Muscle of leg (tissue), 11 donors: ENCODE data around the gene NFYA. TPM values are rescaled to one million over a fixed set of nuclear protein-coding genes. Genes with fewer than 3 reads are reported as not detected.

Source experiments
- DNase-seq: peaks from one replicate; pipeline ENCODE4 v3.0.0; 2013
- H3K27ac ChIP-seq: one replicate; pipeline ENCODE4 v1.5.1; 2013; ENCODE audit warnings: mild to moderate bottlenecking, low read length, control low read depth
- H3K27me3 ChIP-seq: one replicate; pipeline ENCODE4 v1.6.1; 2013; ENCODE audit warnings: low read length; ENCODE audit not compliant: control insufficient read depth, insufficient read depth
- H3K36me3 ChIP-seq: one replicate; pipeline ENCODE4 v1.6.1; 2013; ENCODE audit warnings: low read length; ENCODE audit not compliant: control insufficient read depth, insufficient read depth
- H3K4me1 ChIP-seq: one replicate; pipeline ENCODE4 v1.6.1; 2013; ENCODE audit warnings: low read length; ENCODE audit not compliant: control insufficient read depth, insufficient read depth
- H3K4me3 ChIP-seq: one replicate; pipeline ENCODE4 v1.5.1; 2013; ENCODE audit warnings: low read length, control low read depth
- H3K9me3 ChIP-seq: replicated peaks from 2 replicates; pipeline ENCODE4 v1.6.1; 2013; ENCODE audit warnings: low read depth, low read length; ENCODE audit not compliant: control insufficient read depth
- WGBS: methylation state at CpG from one replicate; pipeline ENCODE4 v1.1.5; 2013; ENCODE audit warnings: missing lambda C conversion rate; ENCODE audit not compliant: insufficient coverage; 5-methylcytosine and 5-hydroxymethylcytosine counted together
- polyA plus RNA-seq, 8 donors: library from polyadenylated mRNA; unstranded; fragments of 120-200 nt; gene quantifications; one replicate each; pipeline versions ENCODE4 v1.2.1 to v1.2.3, GENCODE V29; 2013; ENCODE audit warnings: inconsistent platforms in 1 of 8, low replicate concordance in 1 of 8; ENCODE audit not compliant: insufficient read length in 8 of 8, insufficient read depth in 1 of 8
- total RNA-seq: library from RNA; stranded (reverse); fragments of 120-200 nt; gene quantifications from one replicate; pipeline ENCODE4 v1.2.4, GENCODE V29; 2013

The NFYA gene
- total and polyA plus RNA-seq, 9 donors = 14.4 to 35.2 (median 27.2) TPM

DNA sequence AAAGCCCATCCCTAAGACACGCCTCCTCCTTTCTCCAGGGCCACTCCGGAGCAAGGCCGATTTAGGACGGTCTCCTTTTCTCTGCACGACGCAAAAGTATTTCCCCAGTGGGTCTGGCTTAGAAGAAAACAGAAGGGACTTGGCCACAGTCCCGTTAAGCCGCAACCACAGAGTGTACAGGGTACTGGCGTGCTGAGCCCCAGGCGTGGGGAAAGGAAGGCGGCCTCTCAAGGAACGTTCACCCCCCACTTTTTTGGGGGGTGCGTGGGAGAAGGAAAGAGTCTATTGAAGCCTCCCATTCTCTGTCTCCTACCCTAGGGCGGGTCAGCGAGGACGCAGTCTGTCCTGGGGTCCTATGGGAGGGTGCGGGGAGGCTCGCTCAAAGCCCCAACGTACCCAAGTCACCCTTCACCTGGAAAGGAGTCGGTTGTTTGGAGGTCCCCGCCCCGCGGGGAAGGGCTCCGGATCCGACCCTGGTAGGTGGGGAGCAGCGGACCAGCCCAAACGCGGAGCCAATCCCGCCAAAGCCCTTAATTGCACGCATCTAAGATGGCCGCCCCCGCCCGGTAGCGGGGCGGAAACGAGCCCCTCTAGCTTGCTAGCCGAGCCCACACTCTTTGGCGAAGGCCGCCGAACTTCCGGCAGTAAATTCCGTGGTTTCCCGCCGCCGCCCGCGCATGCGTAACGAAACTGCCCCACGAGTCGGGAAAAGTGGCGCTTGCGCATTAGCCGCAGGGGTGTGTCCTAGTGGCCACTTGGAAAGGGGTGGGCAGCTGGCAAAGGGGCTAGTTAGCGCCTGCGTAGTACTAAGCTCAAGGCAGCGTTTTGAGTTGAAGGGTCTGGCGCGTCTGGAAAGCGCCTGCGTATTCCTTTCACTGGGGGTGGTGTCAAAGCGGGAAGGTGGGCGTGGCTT, 595 bp upstream of the NFYA start, which contains the start of gene OARD1:
Gene OARD1, minus strand, starts transcription at position 434 of the 913 bp plus-strand sequence. CDS start 722 bp downstream, outside the sequence.
- H3K36me3 ChIP-seq = peaks cover 2% of the 10 kb centered on the region
- WGBS = under 1% methylated on average over 49 of the region's 63 CpGs
- DNase-seq = peak; percentile 100
- H3K9me3 ChIP-seq = no peaks in the 10 kb centered on the region
- H3K27me3 ChIP-seq = no peaks in the 10 kb centered on the region
- peak within 1 kb of the TSS; percentile 100 for H3K27ac ChIP-seq
- H3K4me3 ChIP-seq = peak within 1 kb of the TSS; percentile 89
- H3K4me1 ChIP-seq = peaks cover 11% of the 10 kb centered on the region

DNA sequence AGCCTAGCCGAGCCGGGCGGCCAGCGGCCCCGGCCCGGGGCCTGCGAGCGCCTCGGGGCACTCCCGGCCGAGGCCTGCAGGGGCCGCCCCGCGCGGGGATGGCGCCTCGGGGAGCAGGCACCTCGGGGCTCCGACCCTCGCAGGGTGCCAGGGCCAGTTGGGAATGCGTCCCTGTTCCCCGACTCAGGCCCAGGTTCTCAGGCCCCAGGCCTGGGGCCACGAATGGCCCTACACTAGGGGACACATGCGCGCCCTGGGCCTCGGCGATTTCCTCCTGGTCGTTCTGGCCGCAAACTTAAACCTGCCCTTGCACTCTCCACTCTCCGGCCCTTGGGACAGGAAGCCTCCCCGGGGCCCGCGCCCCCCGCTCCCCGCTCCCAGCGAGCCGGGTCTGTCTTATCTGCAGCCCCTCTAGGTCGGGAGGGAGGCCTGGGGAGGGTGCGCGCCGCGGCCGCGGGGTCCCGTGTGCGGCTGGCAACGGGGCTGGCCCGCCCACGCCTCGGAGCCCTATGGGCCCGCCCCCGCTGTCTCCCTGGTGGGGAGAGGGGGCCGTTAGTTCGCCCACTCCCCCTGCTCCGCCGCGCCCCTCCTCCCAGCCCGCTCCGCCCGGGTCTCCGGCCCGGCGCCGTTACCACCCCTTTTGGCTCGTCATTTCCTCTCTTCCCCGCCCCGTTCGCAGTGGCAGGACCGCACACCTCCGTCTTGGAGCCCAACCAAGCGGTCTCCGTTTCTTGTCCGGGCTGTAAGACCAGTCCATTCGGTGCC, 611 bp downstream of the NFYA start:
- peaks cover 11% of the 10 kb centered on the region for H3K4me1 ChIP-seq
- H3K36me3 ChIP-seq = no peaks in the 10 kb centered on the region
- peak overlapping the region; percentile 100 for H3K27ac ChIP-seq
- H3K9me3 ChIP-seq = no peaks in the 10 kb centered on the region
- peak; percentile 92 for DNase-seq
- peak overlapping the region; percentile 89 for H3K4me3 ChIP-seq
- under 1% methylated on average over 69 of the region's 74 CpGs for WGBS
- H3K27me3 ChIP-seq = no peaks in the 10 kb centered on the region

DNA sequence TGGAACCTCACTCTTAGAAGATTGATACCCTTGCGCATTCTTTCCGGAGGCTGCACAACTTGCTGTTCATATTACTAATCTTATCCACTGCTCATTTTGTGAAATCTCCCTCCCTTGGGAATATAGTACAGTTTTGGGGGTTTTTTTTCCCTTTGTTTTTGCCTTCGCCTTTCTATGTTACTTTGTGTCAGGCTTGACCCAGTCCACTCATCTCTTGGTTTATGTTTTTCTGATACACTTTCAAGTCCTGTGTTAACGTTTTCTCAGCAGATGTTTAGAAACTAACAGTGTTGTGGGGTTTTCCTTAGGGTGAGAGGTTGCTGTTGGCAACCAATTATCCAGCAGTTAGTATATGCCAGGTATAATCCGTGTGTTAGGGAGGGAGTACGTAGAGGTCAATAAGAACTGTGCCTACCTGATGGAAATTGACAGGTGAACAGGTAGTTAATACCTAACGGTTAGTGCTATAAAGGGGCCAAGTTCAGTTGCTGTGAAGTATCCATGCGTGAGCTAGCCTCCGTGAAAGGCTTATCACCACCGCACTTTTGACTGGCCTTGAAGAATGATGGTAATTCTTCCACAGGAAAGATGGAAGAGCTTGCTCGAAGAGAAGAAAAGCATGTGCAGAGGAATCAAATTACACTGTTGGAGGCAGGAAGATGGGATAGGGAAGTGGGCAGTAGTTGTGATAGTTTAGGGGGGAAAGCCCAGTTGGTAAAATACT, 1.4 kb downstream of the NFYA start:
- 6% methylated on average over 7 of the region's 11 CpGs for WGBS
- peaks cover 11% of the 10 kb centered on the region for H3K4me1 ChIP-seq
- H3K27ac ChIP-seq = peak overlapping the region; percentile 100
- H3K27me3 ChIP-seq = no peaks in the 10 kb centered on the region
- peaks cover 3% of the 10 kb centered on the region for H3K36me3 ChIP-seq
- peak overlapping the region; percentile 89 for H3K4me3 ChIP-seq
- DNase-seq = peak; percentile 62
- no peaks in the 10 kb centered on the region for H3K9me3 ChIP-seq

GRCh38 chr6:41074692-41075436, 2.1 kb downstream of the NFYA start:
- DNase-seq = no peak
- no peaks in the 10 kb centered on the region for H3K9me3 ChIP-seq
- peak overlapping the region; percentile 100 for H3K27ac ChIP-seq
- no peak overlapping the region for H3K4me3 ChIP-seq
- no peaks in the 10 kb centered on the region for H3K27me3 ChIP-seq
- H3K4me1 ChIP-seq = peaks cover 11% of the 10 kb centered on the region
- 70% methylated on average over 2 of the region's 11 CpGs for WGBS
- peaks cover 5% of the 10 kb centered on the region for H3K36me3 ChIP-seq

DNA sequence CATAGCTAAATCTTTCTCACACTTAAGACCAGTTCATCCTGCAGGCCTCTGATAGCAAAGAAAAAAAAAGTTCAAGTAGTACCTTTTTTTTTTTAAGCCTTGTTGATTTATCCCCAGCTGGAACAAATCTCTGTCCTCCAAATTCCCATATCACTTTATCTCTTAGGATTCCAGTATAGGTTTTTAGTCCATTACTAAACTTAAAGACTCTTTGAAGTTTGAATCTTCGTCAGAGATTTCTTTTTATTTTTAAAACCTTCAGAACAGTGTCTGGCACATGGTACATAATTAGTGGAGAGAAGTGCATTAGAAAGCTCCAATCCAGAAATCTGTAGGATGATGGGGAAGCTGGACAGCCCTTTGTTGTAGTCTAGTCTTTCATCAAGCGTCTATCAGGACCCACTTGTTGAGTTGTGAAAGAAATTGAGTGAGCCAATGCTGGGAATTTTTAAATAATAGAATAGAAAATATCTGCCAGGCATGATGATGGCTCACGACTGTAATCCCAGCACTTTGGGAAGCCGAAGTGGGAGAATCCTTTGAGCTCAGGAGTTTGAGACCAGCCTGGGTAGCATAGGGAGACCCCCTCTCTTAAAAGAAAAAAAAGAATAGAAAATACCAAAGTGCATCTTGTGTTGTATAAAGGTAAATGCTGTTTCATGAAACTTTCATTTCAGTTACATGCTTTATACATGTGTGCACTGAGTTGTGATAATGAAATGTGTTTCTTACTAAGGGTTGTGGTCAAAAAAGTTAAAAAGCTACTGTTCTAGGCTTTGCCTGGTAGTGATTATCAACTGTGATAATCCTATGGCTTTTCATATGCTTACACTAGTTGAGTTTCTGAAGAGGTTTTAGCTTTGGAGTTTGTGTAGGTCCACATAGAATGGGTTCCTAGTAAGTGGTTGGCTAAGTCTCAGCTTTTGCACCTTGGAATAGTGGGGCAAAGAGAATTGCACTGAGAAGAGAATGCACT, 3.2 kb downstream of the NFYA start:
- Histone ChIP-seq H3K36me3 (peaks cover 13% of the 10 kb centered on the region), H3K27me3 (no peaks in the 10 kb centered on the region), H3K4me1 (peaks cover 10% of the 10 kb centered on the region), H3K4me3 (no peak overlapping the region), H3K27ac (no peak overlapping the region), H3K9me3 (no peaks in the 10 kb centered on the region)
- 43% methylated on average over 1 of the region's 4 CpGs for WGBS
- no peak for DNase-seq

DNA sequence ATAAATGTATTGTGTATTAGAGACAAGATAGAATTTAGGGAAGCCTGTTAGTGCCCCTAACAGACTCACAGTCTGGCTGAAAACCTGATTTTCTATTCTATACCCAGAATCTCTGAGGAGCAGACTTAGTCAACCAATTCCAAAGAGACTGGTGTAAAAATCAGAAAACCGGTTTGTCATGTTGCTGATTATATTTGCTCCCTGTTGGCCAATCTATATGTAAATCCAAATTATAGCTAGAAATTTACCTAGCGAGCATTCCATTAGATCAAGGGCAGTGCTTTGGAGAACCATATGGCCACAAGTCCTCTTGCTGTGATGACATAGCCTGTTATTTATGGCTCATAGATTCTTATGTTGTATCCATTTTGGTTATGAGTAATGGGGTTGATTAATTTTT, 4.8 kb downstream of the NFYA start:
- no peak for DNase-seq
- Histone ChIP-seq H3K27ac (no peak overlapping the region), H3K9me3 (no peaks in the 10 kb centered on the region), H3K4me1 (peaks cover 7% of the 10 kb centered on the region), H3K27me3 (no peaks in the 10 kb centered on the region), H3K36me3 (peaks cover 14% of the 10 kb centered on the region), H3K4me3 (no peak overlapping the region)
- WGBS = 80% methylated on average over 1 of the region's 2 CpGs

DNA sequence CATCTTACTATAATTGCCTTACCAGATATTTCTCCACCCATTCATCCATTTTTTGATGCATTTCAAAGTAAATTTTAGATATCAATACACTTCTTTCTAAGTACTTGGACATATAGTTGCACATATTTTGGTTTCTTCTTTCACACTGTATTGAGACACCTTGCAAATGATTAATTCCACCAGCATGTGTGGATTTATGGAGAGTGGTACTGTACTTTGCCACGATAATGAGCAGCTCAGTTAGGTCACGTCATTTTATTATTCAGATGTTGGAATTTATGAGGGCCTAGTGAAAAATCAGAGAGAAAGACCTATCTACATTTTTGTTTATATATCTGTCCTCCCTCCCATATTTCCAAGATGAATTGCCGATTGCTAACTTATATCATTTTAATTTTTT, 5.3 kb downstream of the NFYA start:
- H3K9me3 ChIP-seq = no peaks in the 10 kb centered on the region
- no peak for DNase-seq
- H3K27ac ChIP-seq = no peak overlapping the region
- H3K36me3 ChIP-seq = peaks cover 14% of the 10 kb centered on the region
- no CpG with 5 or more reads among the region's 3 CpGs for WGBS
- no peaks in the 10 kb centered on the region for H3K27me3 ChIP-seq
- H3K4me1 ChIP-seq = peaks cover 7% of the 10 kb centered on the region
- H3K4me3 ChIP-seq = no peak overlapping the region

DNA sequence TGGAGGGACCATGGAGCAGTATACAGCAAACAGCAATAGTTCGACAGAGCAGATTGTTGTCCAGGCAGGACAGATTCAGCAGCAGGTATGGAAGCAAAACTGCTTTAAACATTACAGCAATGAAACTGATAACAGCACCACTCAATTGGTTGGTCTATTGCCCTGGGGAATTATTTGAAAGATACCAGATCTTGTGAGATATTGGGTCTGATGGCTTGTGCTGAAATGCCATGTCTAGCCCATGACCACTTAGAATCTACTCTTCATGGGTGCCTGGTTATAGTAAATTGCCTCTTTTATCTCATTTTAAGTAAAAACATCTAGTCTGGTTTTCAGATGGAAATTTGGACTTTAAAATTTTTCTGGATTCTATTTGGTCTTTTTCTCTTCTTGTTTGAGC, 6.3 kb downstream of the NFYA start:
- H3K4me1 ChIP-seq = peaks cover 6% of the 10 kb centered on the region

More for the DNA sequence above, 6.3 kb downstream of the NFYA start:
- Histone ChIP-seq H3K27me3 (no peaks in the 10 kb centered on the region), H3K4me3 (no peak overlapping the region), H3K9me3 (no peaks in the 10 kb centered on the region), H3K27ac (no peak overlapping the region), H3K36me3 (peaks cover 17% of the 10 kb centered on the region)
- WGBS = 100% methylated on average over 1 of the region's 1 CpG
- DNase-seq = no peak
